Mucosa of descending colon (tissue), 3 donors: ENCODE data around the gene LSM14B. TPM values are rescaled to one million over a fixed set of nuclear protein-coding genes. Genes with fewer than 3 reads are reported as not detected.
"Not testable (repeated sequence)": the region's sequence is repeated elsewhere in the genome, so short reads cannot be mapped to it uniquely, and the experiment has no call there.

Source experiments
- ATAC-seq: fragments of 200-7000 bp; cut with Tn5 transposase; one replicate; pipeline ENCODE4 v1.9.1; 2020; ENCODE audit warnings: mild to moderate bottlenecking, moderate library complexity
- DNase-seq, 3 donors: peaks; one replicate each; pipeline ENCODE4 v3.0.0-alpha.2; 2020
- H3K36me3 ChIP-seq: fragments of 200-600 bp; one replicate; pipeline ENCODE4 v1.8.0; 2021; ENCODE audit warnings: low read depth, mild to moderate bottlenecking
- H3K4me1 ChIP-seq: fragments of 200-600 bp; one replicate; pipeline ENCODE4 v1.8.0; 2021; ENCODE audit warnings: low read depth, mild to moderate bottlenecking
- H3K4me3 ChIP-seq: fragments of 200-600 bp; one replicate; pipeline ENCODE4 v1.8.0; 2021; ENCODE audit warnings: mild to moderate bottlenecking
- H3K9me3 ChIP-seq: fragments of 200-600 bp; one replicate; pipeline ENCODE4 v1.8.0; 2021; ENCODE audit warnings: mild to moderate bottlenecking
- intact Hi-C, 2 donors: fragments of 100-400 bp; cut with DNase I in 1 of 2; cut with micrococcal nuclease in 1 of 2; formaldehyde crosslinking; loops; one replicate each; pipeline versions ENCODE4 v1.11.0 to v1.11.1; 2022; cut with DNase I, micrococcal nuclease
- total RNA-seq, 3 donors: library from RNA; stranded (reverse); fragmentation: NEBNext Ultra II Directional in 2 of 3; extraction: Animal tissue kit (Norgen Biotek cat#: 25700) in 2 of 3; gene quantifications; one replicate each; pipeline versions ENCODE4 v1.2.1 to v1.2.4, GENCODE V29; 2021 to 2023
- TF ChIP-seq, protein P1 (sequence below): fragments of 200-600 bp; IDR thresholded peaks from one replicate; pipeline ENCODE4 v1.8.0; 2022; ENCODE audit warnings: antibody characterized with exemption, mild to moderate bottlenecking
- donor health status: DM: no; HTN: no; CAD: no; lungs with moderate emphysema.
- donor health status: DM: no; HTN: no; CAD: no.
- donor health status: DM: no; HTN: yes; CAD: no.

Gene LSM14B
- total RNA-seq, 3 donors from 2014 or later: 33.5 to 49.1 (median 36.1) TPM

DNA sequence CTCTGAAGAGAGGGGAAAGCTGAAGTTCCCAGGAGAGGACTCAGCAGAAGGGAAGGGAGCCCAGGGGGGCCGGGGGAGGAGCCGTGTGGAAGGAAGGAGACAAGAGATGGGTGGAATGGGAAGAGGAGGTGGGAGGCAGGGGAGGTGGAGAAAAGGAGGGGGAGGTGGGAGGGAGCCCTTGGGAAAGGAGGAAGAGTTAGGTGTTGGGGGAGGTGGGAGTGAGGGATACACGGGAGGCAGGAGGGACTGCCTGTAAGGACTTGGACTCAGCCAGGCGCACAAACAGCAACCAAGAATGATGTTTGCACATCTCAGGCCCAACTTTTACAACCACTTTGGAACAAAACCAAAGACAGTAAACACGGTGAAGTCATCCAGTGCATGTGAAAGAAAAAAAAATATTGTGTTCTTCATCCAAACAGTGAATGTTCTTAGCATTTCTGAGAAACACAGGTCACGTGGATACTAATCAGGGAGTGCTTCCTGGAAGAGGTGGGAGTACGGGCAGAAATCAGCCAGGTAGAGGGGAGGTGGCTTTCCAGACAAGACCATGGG, 17.4 kb upstream of the LSM14B start:
- intact Hi-C loops: no loop called here
- peaks cover 33% of the 10 kb centered on the region for H3K9me3 ChIP-seq

DNA sequence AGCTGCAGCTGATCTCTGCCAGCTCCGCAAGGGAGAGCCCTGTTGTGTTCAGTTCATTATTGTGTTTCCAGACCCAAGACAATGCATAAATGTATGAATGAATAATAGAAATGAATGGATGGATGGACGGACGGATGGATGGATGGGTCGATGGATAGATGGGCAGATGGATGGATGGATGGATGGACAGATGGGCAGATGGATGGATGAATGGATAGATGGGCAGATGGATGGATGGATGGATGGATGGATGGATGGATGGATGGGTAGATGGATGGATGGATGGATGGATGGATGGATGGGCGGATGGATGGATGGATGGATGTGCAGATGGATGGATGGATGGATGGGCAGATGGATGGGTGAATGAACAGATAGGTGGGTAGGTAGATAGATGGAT, 16.7 kb upstream of the LSM14B start:
- Histone ChIP-seq H3K9me3 (peaks cover 40% of the 10 kb centered on the region), H3K36me3 (no peaks in the 10 kb centered on the region), H3K4me3 (no peak overlapping the region), H3K4me1 (peaks cover 11% of the 10 kb centered on the region)
- DNase-seq: no peak
- TF ChIP-seq, protein P1, sequence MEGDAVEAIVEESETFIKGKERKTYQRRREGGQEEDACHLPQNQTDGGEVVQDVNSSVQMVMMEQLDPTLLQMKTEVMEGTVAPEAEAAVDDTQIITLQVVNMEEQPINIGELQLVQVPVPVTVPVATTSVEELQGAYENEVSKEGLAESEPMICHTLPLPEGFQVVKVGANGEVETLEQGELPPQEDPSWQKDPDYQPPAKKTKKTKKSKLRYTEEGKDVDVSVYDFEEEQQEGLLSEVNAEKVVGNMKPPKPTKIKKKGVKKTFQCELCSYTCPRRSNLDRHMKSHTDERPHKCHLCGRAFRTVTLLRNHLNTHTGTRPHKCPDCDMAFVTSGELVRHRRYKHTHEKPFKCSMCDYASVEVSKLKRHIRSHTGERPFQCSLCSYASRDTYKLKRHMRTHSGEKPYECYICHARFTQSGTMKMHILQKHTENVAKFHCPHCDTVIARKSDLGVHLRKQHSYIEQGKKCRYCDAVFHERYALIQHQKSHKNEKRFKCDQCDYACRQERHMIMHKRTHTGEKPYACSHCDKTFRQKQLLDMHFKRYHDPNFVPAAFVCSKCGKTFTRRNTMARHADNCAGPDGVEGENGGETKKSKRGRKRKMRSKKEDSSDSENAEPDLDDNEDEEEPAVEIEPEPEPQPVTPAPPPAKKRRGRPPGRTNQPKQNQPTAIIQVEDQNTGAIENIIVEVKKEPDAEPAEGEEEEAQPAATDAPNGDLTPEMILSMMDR: no peak
- ATAC-seq: no peak
- intact Hi-C loops: no loop called here

More for the DNA sequence above, 17.4 kb upstream of the LSM14B start:
- TF ChIP-seq, protein P1: no peak
- peak in 1 of 3 donors; percentile 57 for DNase-seq
- ATAC-seq: peak; percentile 95
- Histone ChIP-seq H3K4me3 (no peak overlapping the region), H3K4me1 (peaks cover 11% of the 10 kb centered on the region), H3K36me3 (no peaks in the 10 kb centered on the region)

DNA sequence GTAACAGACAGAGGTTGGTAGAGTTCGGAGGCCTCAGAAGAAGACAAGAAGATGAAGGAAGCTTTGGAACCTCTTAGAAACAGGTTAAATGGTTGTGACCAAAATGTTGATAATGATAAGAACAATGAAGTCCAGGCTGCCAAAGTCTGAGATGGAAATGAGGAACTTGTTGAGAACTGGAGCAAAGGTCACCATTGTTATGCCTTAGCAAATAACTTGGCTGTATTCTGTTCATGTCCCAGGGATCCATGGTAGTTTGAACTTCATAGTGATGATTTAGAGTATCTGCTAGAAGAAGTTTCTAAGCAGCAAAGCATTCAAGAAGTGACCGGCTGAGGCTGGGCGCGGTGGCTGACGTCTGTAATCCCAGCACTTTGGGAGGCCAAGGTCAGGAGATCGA, 11.1 kb upstream of the LSM14B start:
- no peak for DNase-seq
- H3K4me3 ChIP-seq: no peak overlapping the region
- no peaks in the 10 kb centered on the region for H3K4me1 ChIP-seq
- peak; percentile 72 for ATAC-seq
- intact Hi-C loops: no loop called here
- TF ChIP-seq, protein P1: no peak
- no peaks in the 10 kb centered on the region for H3K36me3 ChIP-seq
- H3K9me3 ChIP-seq: peaks cover 58% of the 10 kb centered on the region

DNA sequence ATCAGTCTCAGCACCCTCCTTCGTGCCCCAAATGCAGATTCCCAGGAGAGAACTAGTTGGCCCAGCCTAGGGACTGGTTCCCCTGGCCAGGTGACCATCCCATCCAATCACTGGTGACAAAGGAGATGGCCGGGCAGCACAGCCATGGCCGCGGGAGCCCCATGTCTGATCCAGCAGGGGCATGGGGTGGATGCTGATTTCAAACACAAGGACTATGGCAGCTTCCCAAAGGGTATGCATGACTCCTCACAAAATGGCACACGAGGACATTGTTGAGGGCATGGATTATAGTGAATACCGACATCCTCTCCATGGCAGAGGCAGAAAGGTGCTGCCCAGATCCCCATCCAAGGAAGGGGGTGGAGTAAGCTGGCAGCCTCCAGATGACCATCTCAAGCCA, 9.9 kb upstream of the LSM14B start:
- Histone ChIP-seq H3K36me3 (no peaks in the 10 kb centered on the region), H3K4me3 (no peak overlapping the region), H3K9me3 (peaks cover 53% of the 10 kb centered on the region), H3K4me1 (no peaks in the 10 kb centered on the region)
- intact Hi-C loops: no loop called here
- TF ChIP-seq, protein P1: no peak
- DNase-seq: no peak
- ATAC-seq: no peak

DNA sequence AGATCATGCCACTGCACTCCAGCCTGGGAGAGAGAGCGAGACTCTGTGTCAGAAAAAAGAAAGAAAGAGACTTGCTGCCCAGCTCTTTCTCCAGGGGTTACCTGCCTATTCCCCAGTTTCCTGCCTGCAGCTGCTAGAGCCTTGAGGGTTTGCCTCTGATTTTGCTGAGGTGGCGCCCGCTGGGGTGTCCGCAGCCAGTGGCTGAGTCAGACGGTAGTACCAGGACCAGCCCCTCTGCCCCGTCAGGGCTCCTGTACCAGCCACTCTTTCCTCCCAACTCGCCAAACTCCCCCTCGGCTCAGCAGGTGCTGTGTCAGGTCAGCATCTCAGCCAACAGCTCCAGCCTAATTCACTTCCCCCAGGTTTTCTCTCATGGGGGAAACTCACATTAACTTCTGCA, 7.4 kb upstream of the LSM14B start:
- no peak for ATAC-seq
- Histone ChIP-seq H3K9me3 (peaks cover 28% of the 10 kb centered on the region), H3K36me3 (no peaks in the 10 kb centered on the region), H3K4me3 (no peak overlapping the region), H3K4me1 (no peaks in the 10 kb centered on the region)
- DNase-seq: no peak
- TF ChIP-seq, protein P1: no peak
- intact Hi-C loops: no loop called here

DNA sequence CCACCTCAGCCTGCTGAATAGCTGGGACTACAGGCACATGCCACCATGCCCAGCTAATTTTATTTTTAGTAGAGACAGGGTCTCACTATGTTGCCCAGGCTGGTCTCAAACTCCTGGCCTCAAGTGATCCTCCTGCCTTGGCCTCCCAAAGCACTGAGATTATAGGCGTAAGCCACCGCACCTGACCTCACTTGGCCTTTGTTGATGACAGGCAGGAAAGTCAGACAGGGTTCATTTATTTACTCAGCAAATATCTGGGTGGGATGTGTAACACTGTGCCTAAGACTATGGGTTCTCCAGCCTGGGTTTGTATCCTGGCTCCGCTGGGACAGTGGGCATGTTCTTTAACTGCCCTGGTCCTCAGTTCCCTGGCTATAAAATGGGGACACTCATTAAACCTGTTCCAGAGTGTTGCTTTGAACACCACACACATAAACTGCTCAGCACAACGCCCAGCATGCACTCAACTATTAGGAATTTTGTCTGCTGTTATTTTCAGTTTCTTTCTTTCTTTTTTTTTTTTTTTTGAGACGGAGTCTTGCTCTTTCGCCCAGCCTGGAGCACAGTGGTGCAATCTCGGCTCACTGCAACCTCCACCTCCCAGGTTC, 6.4 kb upstream of the LSM14B start:
- H3K4me1 ChIP-seq, intact Hi-C loops, ATAC-seq, H3K36me3 ChIP-seq, DNase-seq, H3K4me3 ChIP-seq: not testable (repeated sequence)
- peaks cover 20% of the 10 kb centered on the region for H3K9me3 ChIP-seq
